Stimulated activated CD4-positive, alpha-beta T cell treated with anti-CD3 and anti-CD28 coated beads, TNF-alpha, amount 100 ng/mL, for 1 hour (primary cell): ENCODE measurements around the gene PRDM9.
"Not testable (repeated sequence)": the region's sequence is repeated elsewhere in the genome, so short reads cannot be mapped to it uniquely, and the experiment has no call there.

ENCODE experiments used
- DNase-seq, 3 donors: peaks; one replicate each; pipeline ENCODE4 v3.0.0-alpha.2; 2020; ENCODE audit warnings: low read depth in 3 of 3, low spot score in 1 of 3

PRDM9 gene

DNA sequence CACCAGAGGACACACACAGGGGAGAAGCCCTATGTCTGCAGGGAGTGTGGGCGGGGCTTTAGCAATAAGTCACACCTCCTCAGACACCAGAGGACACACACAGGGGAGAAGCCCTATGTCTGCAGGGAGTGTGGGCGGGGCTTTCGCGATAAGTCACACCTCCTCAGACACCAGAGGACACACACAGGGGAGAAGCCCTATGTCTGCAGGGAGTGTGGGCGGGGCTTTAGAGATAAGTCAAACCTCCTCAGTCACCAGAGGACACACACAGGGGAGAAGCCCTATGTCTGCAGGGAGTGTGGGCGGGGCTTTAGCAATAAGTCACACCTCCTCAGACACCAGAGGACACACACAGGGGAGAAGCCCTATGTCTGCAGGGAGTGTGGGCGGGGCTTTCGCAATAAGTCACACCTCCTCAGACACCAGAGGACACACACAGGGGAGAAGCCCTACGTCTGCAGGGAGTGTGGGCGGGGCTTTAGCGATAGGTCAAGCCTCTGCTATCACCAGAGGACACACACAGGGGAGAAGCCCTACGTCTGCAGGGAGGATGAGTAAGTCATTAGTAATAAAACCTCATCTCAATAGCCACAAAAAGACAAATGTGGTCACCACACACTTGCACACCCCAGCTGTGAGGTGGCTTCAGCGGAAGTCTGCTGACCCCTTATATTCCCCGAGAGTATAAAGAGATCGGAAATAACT is 20.0 kb downstream of the PRDM9 start:
- DNase-seq = not testable (repeated sequence)

DNA sequence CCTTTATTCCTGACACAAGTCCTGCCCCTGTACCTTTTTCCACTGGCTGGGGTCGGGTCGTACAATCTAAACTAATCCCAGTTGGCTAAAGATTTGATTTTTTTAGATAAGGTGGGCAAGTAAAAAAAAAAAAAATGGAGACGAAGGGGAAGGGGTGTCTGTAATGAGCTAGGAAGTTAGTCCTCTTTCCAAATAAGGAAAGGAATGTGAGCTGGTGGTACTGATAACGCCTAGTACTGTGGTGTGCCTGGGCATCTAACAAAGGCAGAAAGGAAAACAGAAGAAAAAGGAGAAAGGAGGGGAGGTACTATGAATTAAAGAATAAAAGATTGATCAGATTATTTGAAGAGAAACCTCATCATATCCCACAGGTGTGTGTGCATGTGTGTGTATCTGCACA is 21.3 kb downstream of the PRDM9 start:
- no peak for DNase-seq

DNA sequence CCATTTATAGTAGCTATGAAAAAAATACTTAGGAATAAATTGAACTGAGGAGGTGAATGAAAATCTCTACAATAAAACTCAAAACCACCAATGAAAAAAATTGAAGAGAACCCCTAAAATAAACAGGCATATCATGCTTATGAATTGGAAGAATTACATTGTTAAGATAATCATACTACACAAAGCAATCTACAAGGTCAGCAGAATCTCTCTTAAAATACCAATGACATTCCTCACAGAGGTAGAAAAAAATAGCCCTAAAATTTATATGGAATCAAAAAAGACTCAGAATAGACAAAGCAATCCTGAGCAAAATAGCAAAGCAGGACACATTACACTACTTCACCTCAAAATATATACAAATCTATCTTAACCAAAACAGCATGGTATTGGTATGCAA is 23.2 kb downstream of the PRDM9 start:
- no peak for DNase-seq

DNA sequence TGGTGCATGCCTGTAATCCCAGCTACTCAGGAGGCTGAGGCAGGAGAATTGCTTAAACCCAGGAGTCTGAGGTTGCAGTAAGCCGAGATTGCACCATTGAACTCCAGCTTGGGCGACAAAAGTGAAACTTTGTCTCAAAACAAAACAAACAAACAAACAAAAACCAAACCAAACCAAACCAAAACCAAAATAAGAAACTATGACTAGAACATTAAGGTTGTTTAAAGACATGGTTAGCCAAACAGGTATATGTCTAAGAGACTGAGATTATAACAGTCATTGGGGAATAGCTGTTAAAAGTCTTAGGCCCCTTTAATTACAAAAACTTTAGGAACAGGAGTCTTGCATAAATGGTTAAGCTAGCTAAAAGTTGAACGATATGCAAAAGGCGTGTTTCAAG is 63.6 kb downstream of the PRDM9 start:
- no peak for DNase-seq
